Neural cell (in vitro differentiated cells): ENCODE data around the gene PTH1R. TPM values are rescaled to one million over a fixed set of nuclear protein-coding genes. Genes with fewer than 3 reads are reported as not detected.

Experiments
- H2AFZ ChIP-seq: fragments of 200-600, 300-800 bp; sonication (generic), shearing (Covaris generic); 2 replicates; pipeline ENCODE4 v1.6.0; 2014; ENCODE audit warnings: low read depth, mild to moderate bottlenecking, antibody characterized with exemption, low read length, moderate library complexity
- H3F3A ChIP-seq: fragments of 200-600 bp; shearing (Covaris generic); 2 replicates; pipeline ENCODE4 v1.6.1; 2016; ENCODE audit warnings: mild to moderate bottlenecking, moderate library complexity, mixed read lengths, antibody characterized with exemption, low read length; ENCODE audit not compliant: insufficient read depth, poor library complexity, severe bottlenecking
- H3K27ac ChIP-seq: fragments of 200-600, 300-800 bp; sonication (generic), shearing (Covaris generic); 2 replicates; pipeline ENCODE4 v1.5.1; 2014; ENCODE audit warnings: mild to moderate bottlenecking, low read length, moderate library complexity
- H3K27me3 ChIP-seq: fragments of 300-800, 200-600 bp; sonication (generic), shearing (Covaris generic); 2 replicates; pipeline ENCODE4 v1.6.0; 2014; ENCODE audit warnings: mild to moderate bottlenecking, low read depth, low read length, moderate library complexity; ENCODE audit not compliant: insufficient read depth
- H3K36me3 ChIP-seq: fragments of 300-800, 200-600 bp; sonication (generic), shearing (Covaris generic); 2 replicates; pipeline ENCODE4 v1.5.1; 2014; ENCODE audit warnings: mild to moderate bottlenecking, antibody characterized with exemption, low read length, moderate library complexity; ENCODE audit not compliant: insufficient read depth
- H3K4me2 ChIP-seq: fragments of 300-800, 200-600 bp; sonication (generic), shearing (Covaris generic); 2 replicates; pipeline ENCODE4 v1.6.0; 2014; ENCODE audit warnings: mild to moderate bottlenecking, low read length
- H3K4me3 ChIP-seq: fragments of 300-800, 200-600 bp; sonication (generic), shearing (Covaris generic); 2 replicates; pipeline ENCODE4 v1.5.1; 2014; ENCODE audit warnings: mild to moderate bottlenecking, low read length, moderate library complexity
- H3K79me2 ChIP-seq: fragments of 200-600 bp; shearing (Covaris generic); replicated peaks from 2 replicates; pipeline ENCODE4 v1.6.0; 2014; ENCODE audit warnings: mild to moderate bottlenecking, low read length, moderate library complexity; ENCODE audit not compliant: insufficient read depth
- H3K9ac ChIP-seq: fragments of 300-800, 200-600 bp; sonication (generic), shearing (Covaris generic); 2 replicates; pipeline ENCODE4 v1.6.1; 2016; ENCODE audit warnings: mild to moderate bottlenecking, low read length, mixed read lengths
- H3K9me2 ChIP-seq: fragments of 200-600 bp; shearing (Covaris generic); 2 replicates; pipeline ENCODE4 v1.6.1; 2016; ENCODE audit warnings: mild to moderate bottlenecking, low read length, mixed read lengths; ENCODE audit not compliant: insufficient read depth
- H3K9me3 ChIP-seq: fragments of 200-600, 300-800 bp; sonication (generic), shearing (Covaris generic); 2 replicates; pipeline ENCODE4 v1.6.1; 2016; ENCODE audit warnings: mild to moderate bottlenecking, mixed run types, low read length, moderate library complexity, mixed read lengths
- H4K20me1 ChIP-seq: fragments of 200-600 bp; shearing (Covaris generic); 2 replicates; pipeline ENCODE4 v1.6.1; 2016; ENCODE audit warnings: mild to moderate bottlenecking, mixed run types; ENCODE audit not compliant: insufficient read depth
- CTCF ChIP-seq: fragments of 450-650 bp; IDR thresholded peaks from 2 replicates; pipeline ENCODE4 v1.5.1; 2014; ENCODE audit warnings: antibody characterized with exemption, mild to moderate bottlenecking, moderate library complexity; ENCODE audit not compliant: poor library complexity, severe bottlenecking
- EP300 ChIP-seq: fragments of 450-650 bp; conservative IDR thresholded peaks from 2 replicates; pipeline ENCODE4 v1.6.1; 2014; ENCODE audit warnings: antibody characterized with exemption, mild to moderate bottlenecking, moderate library complexity; ENCODE audit not compliant: poor library complexity, severe bottlenecking
- EZH2 ChIP-seq: fragments of 200-600, 300-800 bp; shearing (Covaris generic), sonication (generic); IDR thresholded peaks from 2 replicates; pipeline ENCODE4 v1.6.1; 2014; ENCODE audit warnings: antibody characterized with exemption, low read length, borderline replicate concordance, mild to moderate bottlenecking; ENCODE audit not compliant: insufficient read depth, poor library complexity, severe bottlenecking
- MXI1 ChIP-seq: fragments of 450-650 bp; conservative IDR thresholded peaks from 2 replicates; pipeline ENCODE4 v1.6.1; 2014; ENCODE audit warnings: antibody characterized with exemption, mild to moderate bottlenecking; ENCODE audit not compliant: poor library complexity, severe bottlenecking
- POLR2AphosphoS5 ChIP-seq: IDR thresholded peaks from 2 replicates; pipeline ENCODE4 v1.6.1; 2012
- RAD21 ChIP-seq: fragments of 450-650 bp; conservative IDR thresholded peaks from 2 replicates; pipeline ENCODE4 v1.6.1; 2014; ENCODE audit warnings: antibody characterized with exemption, mild to moderate bottlenecking, moderate library complexity
- SMC3 ChIP-seq: fragments of 450-650 bp; conservative IDR thresholded peaks from 2 replicates; pipeline ENCODE4 v1.6.1; 2014; ENCODE audit warnings: antibody characterized with exemption, mild to moderate bottlenecking, moderate library complexity; ENCODE audit not compliant: poor library complexity
- TAF1 ChIP-seq: IDR thresholded peaks from 2 replicates; pipeline ENCODE4 v1.6.1; 2012; ENCODE audit warnings: low read depth
- polyA plus RNA-seq: library from polyadenylated mRNA; depleted of rRNA; stranded (reverse); fragments of >200 nt; gene quantifications from 2 replicates; pipeline ENCODE4 v1.2.3, GENCODE V29; 2014
- TF ChIP-seq, protein P1 (sequence below): IDR thresholded peaks from 2 replicates; pipeline ENCODE4 v1.6.1; 2012; ENCODE audit warnings: borderline replicate concordance

Gene PTH1R
- polyA plus RNA-seq, 1 donor from 2014 or later, result not detected

- Histone ChIP-seq H4K20me1 (no peaks in the 10 kb centered on the region), H2AFZ (no peak overlapping the region), H3K9me2 (no peaks in the 10 kb centered on the region), H3K9me3 (no peaks in the 10 kb centered on the region), H3K27ac (no peak overlapping the region), H3K4me3 (no peak overlapping the region), H3K79me2 (no peaks in the 10 kb centered on the region), H3K27me3 (no peaks in the 10 kb centered on the region), H3K4me2 (no peak overlapping the region), H3K36me3 (no peaks in the 10 kb centered on the region), H3K9ac (no peak overlapping the region), H3F3A (no peaks in the 10 kb centered on the region)
- TF ChIP-seq EP300 (no peak), TAF1 (no peak), RAD21 (no peak), MXI1 (no peak), SMC3 (no peak), EZH2 (no peak), CTCF (no peak)
Measured at GRCh38 chr3:46907960-46908293, 30.4 kb downstream of the PTH1R start.

DNA sequence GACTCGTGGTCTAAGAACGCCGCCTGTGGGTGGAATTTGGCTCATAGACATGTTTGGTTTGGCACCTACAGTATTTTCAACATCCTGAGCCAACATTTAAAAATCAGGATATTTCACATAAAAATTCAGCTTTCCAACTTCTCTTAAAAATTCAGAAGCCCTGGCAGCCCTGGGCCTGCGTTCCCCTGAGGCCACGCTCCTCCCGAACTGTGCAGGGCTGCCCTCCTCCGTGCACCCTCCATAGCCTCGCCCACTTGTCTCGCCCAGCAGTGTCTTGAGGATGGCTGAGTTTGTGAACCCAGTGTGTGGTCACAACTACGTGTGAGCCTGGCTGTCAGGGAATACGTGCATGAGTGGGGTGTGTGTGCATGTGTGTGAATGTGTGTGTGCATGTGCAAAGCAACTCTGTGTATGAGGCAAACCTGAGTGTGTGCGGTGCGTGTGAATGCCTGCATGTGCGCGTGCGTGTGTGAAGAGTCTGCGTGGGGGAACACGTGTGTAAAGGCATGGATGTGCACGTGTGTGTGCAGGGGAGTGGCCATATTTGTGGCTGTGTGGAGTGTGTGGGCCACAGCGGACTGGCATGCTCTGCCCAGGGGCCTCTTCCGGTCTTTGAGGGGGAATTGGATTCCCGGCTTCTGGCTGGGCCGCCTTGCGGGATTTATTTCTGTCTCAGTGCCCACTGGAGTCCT lies 30.9 kb downstream of the PTH1R start:
- no peaks in the 10 kb centered on the region for H3F3A ChIP-seq
- H3K4me2 ChIP-seq, result no peak overlapping the region
- no peaks in the 10 kb centered on the region for H3K79me2 ChIP-seq

More for the DNA sequence above, 30.9 kb downstream of the PTH1R start:
- Histone ChIP-seq H4K20me1 (no peaks in the 10 kb centered on the region), H2AFZ (no peak overlapping the region), H3K9me3 (no peaks in the 10 kb centered on the region), H3K4me3 (no peak overlapping the region), H3K9ac (no peak overlapping the region), H3K36me3 (no peaks in the 10 kb centered on the region), H3K27ac (no peak overlapping the region), H3K9me2 (no peaks in the 10 kb centered on the region), H3K27me3 (no peaks in the 10 kb centered on the region)
- TF ChIP-seq CTCF (no peak), MXI1 (no peak), TAF1 (no peak), EZH2 (no peak), EP300 (no peak), RAD21 (no peak), SMC3 (no peak), POLR2AphosphoS5 (no peak)
- TF ChIP-seq, protein P1, sequence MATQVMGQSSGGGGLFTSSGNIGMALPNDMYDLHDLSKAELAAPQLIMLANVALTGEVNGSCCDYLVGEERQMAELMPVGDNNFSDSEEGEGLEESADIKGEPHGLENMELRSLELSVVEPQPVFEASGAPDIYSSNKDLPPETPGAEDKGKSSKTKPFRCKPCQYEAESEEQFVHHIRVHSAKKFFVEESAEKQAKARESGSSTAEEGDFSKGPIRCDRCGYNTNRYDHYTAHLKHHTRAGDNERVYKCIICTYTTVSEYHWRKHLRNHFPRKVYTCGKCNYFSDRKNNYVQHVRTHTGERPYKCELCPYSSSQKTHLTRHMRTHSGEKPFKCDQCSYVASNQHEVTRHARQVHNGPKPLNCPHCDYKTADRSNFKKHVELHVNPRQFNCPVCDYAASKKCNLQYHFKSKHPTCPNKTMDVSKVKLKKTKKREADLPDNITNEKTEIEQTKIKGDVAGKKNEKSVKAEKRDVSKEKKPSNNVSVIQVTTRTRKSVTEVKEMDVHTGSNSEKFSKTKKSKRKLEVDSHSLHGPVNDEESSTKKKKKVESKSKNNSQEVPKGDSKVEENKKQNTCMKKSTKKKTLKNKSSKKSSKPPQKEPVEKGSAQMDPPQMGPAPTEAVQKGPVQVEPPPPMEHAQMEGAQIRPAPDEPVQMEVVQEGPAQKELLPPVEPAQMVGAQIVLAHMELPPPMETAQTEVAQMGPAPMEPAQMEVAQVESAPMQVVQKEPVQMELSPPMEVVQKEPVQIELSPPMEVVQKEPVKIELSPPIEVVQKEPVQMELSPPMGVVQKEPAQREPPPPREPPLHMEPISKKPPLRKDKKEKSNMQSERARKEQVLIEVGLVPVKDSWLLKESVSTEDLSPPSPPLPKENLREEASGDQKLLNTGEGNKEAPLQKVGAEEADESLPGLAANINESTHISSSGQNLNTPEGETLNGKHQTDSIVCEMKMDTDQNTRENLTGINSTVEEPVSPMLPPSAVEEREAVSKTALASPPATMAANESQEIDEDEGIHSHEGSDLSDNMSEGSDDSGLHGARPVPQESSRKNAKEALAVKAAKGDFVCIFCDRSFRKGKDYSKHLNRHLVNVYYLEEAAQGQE, result no peak
